BLaER1 (cell line): ENCODE results near the gene SPI1.

Experiments
- H3K27ac ChIP-seq: shearing (Covaris generic); formaldehyde crosslinking; 2 replicates; pipeline ENCODE4 v1.8.1; 2022
- H3K27me3 ChIP-seq: shearing (Covaris generic); formaldehyde crosslinking; 2 replicates; pipeline ENCODE4 v1.8.1; 2022
- H3K36me3 ChIP-seq: shearing (Covaris generic); formaldehyde crosslinking; 2 replicates; pipeline ENCODE4 v1.8.1; 2022
- H3K4me1 ChIP-seq: shearing (Covaris generic); formaldehyde crosslinking; 2 replicates; pipeline ENCODE4 v1.8.1; 2022
- H3K4me2 ChIP-seq: shearing (Covaris generic); formaldehyde crosslinking; 2 replicates; pipeline ENCODE4 v1.8.1; 2022
- H3K4me3 ChIP-seq: shearing (Covaris generic); formaldehyde crosslinking; 2 replicates; pipeline ENCODE4 v1.8.1; 2022
- H3K9ac ChIP-seq: shearing (Covaris generic); formaldehyde crosslinking; 2 replicates; pipeline ENCODE4 v1.8.1; 2022
- H3K9me3 ChIP-seq: shearing (Covaris generic); formaldehyde crosslinking; 2 replicates; pipeline ENCODE4 v1.8.1; 2022
- H4K20me1 ChIP-seq: shearing (Covaris generic); formaldehyde crosslinking; 2 replicates; pipeline ENCODE4 v1.8.1; 2022
- Cebpa-rat ChIP-seq: shearing (Covaris generic); IDR thresholded peaks from 2 replicates; pipeline ENCODE4 v1.8.1; 2022

The SPI1 gene

GRCh38 chr11:47359586-47359985 lies 18.8 kb downstream of the SPI1 start:
- peaks cover 25% of the 10 kb centered on the region for H3K36me3 ChIP-seq
- H3K27ac ChIP-seq: peak overlapping the region; percentile 99
- H3K9ac ChIP-seq: peak overlapping the region; percentile 79
- H3K4me3 ChIP-seq: no peak overlapping the region
- H3K27me3 ChIP-seq: no peaks in the 10 kb centered on the region
- no peaks in the 10 kb centered on the region for H3K9me3 ChIP-seq
- no peaks in the 10 kb centered on the region; the same call in 1 of the 2 replicates for H4K20me1 ChIP-seq
- H3K4me2 ChIP-seq: peak overlapping the region; percentile 80
- peak; percentile 94 for TF ChIP-seq Cebpa-rat
- peaks cover 63% of the 10 kb centered on the region for H3K4me1 ChIP-seq

GRCh38 chr11:47359162-47359561 lies 19.2 kb downstream of the SPI1 start:
- peaks cover 24% of the 10 kb centered on the region for H3K36me3 ChIP-seq
- H3K9ac ChIP-seq: peak overlapping the region; percentile 79
- H3K4me1 ChIP-seq: peaks cover 62% of the 10 kb centered on the region
- no peaks in the 10 kb centered on the region for H4K20me1 ChIP-seq
- peak overlapping the region; percentile 99 for H3K27ac ChIP-seq
- TF ChIP-seq Cebpa-rat: no peak
- H3K4me2 ChIP-seq: peak overlapping the region; percentile 80
- no peak overlapping the region for H3K4me3 ChIP-seq
- no peaks in the 10 kb centered on the region for H3K9me3 ChIP-seq
- no peaks in the 10 kb centered on the region for H3K27me3 ChIP-seq

GRCh38 chr11:47358731-47359051 lies 19.7 kb downstream of the SPI1 start:
- peaks cover 64% of the 10 kb centered on the region for H3K4me1 ChIP-seq
- peak overlapping the region; percentile 80 for H3K4me2 ChIP-seq
- H4K20me1 ChIP-seq: no peaks in the 10 kb centered on the region
- peak overlapping the region; percentile 99 for H3K27ac ChIP-seq
- peak overlapping the region; percentile 79 for H3K9ac ChIP-seq
- peaks cover 27% of the 10 kb centered on the region for H3K36me3 ChIP-seq
- no peak for TF ChIP-seq Cebpa-rat
- H3K4me3 ChIP-seq: no peak overlapping the region
- no peaks in the 10 kb centered on the region for H3K27me3 ChIP-seq
- no peaks in the 10 kb centered on the region for H3K9me3 ChIP-seq

GRCh38 chr11:47357985-47358730 lies 20.2 kb downstream of the SPI1 start:
- Histone ChIP-seq H3K9ac (peak overlapping the region; percentile 79), H3K27me3 (no peaks in the 10 kb centered on the region), H3K9me3 (no peaks in the 10 kb centered on the region), H4K20me1 (no peaks in the 10 kb centered on the region), H3K36me3 (peaks cover 27% of the 10 kb centered on the region), H3K27ac (peak overlapping the region; percentile 99), H3K4me2 (peak overlapping the region; percentile 80), H3K4me1 (peaks cover 62% of the 10 kb centered on the region), H3K4me3 (no peak overlapping the region)
- TF ChIP-seq Cebpa-rat: no peak

DNA sequence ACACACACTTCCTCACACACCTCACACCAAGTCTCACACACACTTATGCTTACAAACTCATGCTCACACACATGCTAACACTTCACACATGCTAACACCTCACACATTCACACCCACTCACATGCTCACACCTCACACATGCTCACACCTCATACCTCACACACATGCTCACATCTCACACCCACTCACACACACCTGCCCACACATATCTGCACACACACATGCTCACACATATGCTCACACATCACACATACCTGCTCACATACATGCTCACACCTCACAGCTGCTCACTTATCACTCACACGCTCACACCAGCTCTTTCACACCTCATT lies 21.4 kb downstream of the SPI1 start:
- TF ChIP-seq Cebpa-rat: no peak
- Histone ChIP-seq H3K4me3 (no peak overlapping the region), H3K4me2 (no peak overlapping the region), H3K27ac (no peak overlapping the region), H3K4me1 (peaks cover 57% of the 10 kb centered on the region), H3K36me3 (peaks cover 27% of the 10 kb centered on the region), H3K9me3 (no peaks in the 10 kb centered on the region), H3K9ac (no peak overlapping the region), H3K27me3 (no peaks in the 10 kb centered on the region), H4K20me1 (no peaks in the 10 kb centered on the region)

DNA sequence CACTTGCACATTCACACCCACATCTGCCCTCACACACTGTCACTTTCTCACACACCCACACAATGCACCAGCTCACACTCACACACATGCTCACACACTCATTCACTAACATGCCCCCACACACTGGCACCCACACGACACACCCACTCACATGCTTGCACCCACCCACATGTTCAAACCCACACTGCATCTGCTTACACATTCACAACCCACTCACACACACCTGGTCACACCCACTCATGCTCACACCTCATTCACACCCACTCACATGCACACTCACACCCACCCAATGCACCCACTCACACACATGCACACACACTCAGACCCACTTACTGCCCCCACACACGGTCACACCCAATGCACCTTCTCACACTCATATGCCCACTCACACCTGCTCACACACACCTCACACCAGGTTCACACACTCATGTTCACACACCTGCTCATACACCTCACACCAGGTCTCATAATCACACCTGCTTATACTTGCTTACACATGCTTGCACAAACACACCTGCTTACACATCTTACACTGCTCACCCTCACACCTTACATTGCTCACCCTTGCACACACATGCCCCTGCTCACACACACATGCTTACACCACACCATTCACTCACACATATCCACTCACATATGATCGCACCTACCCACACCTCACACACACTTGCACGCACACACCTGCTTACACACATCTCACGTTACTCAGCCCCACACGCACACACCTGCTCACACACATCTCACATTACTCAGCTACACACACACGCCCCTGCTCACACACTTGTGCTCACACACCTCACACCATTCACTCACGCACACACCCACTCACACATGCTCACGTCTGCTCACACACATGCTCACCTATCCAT lies 22.0 kb downstream of the SPI1 start:
- no peaks in the 10 kb centered on the region for H3K9me3 ChIP-seq
- H3K36me3 ChIP-seq: peaks cover 27% of the 10 kb centered on the region
- no peak overlapping the region for H3K4me2 ChIP-seq
- no peak overlapping the region for H3K9ac ChIP-seq
- no peak overlapping the region for H3K4me3 ChIP-seq
- H4K20me1 ChIP-seq: no peaks in the 10 kb centered on the region
- no peak overlapping the region for H3K27ac ChIP-seq
- no peak for TF ChIP-seq Cebpa-rat
- peaks cover 57% of the 10 kb centered on the region for H3K4me1 ChIP-seq
- H3K27me3 ChIP-seq: no peaks in the 10 kb centered on the region

- Histone ChIP-seq H3K9ac (no peak overlapping the region), H3K4me2 (no peak overlapping the region), H3K4me1 (peaks cover 56% of the 10 kb centered on the region), H3K4me3 (no peak overlapping the region), H3K36me3 (peaks cover 27% of the 10 kb centered on the region), H3K27me3 (no peaks in the 10 kb centered on the region), H3K9me3 (no peaks in the 10 kb centered on the region), H4K20me1 (no peaks in the 10 kb centered on the region), H3K27ac (no peak overlapping the region)
- no peak for TF ChIP-seq Cebpa-rat
Observed at GRCh38 chr11:47355283-47356128, 22.8 kb downstream of the SPI1 start.

GRCh38 chr11:47354913-47355282 lies 23.4 kb downstream of the SPI1 start:
- H3K4me2 ChIP-seq: no peak overlapping the region
- H3K27ac ChIP-seq: no peak overlapping the region
- no peak overlapping the region for H3K4me3 ChIP-seq

DNA sequence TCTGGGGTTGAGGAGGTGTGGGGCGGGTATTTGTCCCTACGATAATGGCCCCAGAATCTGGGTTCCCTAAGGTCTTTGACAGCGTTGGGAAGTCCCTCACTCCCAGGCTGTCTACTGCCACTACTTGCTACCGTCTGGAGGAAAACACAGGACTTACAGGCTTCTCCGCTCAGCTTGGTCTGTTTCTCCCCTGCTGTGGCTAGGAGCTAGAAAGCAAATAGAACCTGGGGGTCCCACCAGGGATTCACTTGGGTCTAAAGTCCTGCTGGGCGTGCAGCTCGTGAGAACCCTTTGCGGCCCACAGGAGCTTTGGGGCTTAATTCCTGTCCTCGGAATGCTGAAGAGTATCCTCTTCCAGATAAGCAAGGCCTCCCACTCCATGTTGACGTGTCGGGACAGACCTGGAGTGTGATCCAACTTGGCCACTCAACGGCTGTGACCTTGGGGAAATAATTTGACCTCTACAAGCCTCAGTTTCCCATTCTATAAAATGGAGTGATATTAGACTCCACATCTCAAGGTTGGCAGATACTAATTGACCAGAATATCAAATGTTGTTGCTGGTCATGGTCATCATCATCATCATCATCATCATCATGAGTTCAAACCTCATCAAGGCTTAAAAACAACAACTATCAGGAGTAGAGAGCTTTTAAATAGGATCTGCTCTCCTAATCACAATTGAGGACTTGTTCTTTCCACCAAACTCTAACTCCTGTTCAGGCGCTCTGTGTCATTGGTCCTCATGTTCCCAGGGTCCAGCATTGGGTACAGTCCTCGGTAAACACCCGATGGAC lies 24.2 kb downstream of the SPI1 start:
- TF ChIP-seq Cebpa-rat: no peak
- no peaks in the 10 kb centered on the region for H3K9me3 ChIP-seq
- H3K9ac ChIP-seq: no peak overlapping the region
- peaks cover 45% of the 10 kb centered on the region for H3K4me1 ChIP-seq
- H3K4me3 ChIP-seq: no peak overlapping the region
- H3K27ac ChIP-seq: peak overlapping the region; percentile 46; the same call in 1 of the 2 replicates
- H3K4me2 ChIP-seq: no peak overlapping the region
- peaks cover 27% of the 10 kb centered on the region for H3K36me3 ChIP-seq
- no peaks in the 10 kb centered on the region for H4K20me1 ChIP-seq
- no peaks in the 10 kb centered on the region for H3K27me3 ChIP-seq

More at GRCh38 chr11:47354913-47355282, 23.4 kb downstream of the SPI1 start:
- no peak overlapping the region for H3K9ac ChIP-seq
- no peaks in the 10 kb centered on the region for H3K9me3 ChIP-seq
- H3K36me3 ChIP-seq: peaks cover 27% of the 10 kb centered on the region
- TF ChIP-seq Cebpa-rat: no peak
- H3K27me3 ChIP-seq: no peaks in the 10 kb centered on the region
- peaks cover 52% of the 10 kb centered on the region for H3K4me1 ChIP-seq
- no peaks in the 10 kb centered on the region for H4K20me1 ChIP-seq
